Measurements from ENCODE around the gene SEMA4B. TPM values are rescaled to one million over a fixed set of nuclear protein-coding genes. Genes with fewer than 3 reads are reported as not detected.

SEMA4B gene
- total and polyA plus RNA-seq, 11 donors = 13.8 to 105 (median 21.0) TPM

DNA sequence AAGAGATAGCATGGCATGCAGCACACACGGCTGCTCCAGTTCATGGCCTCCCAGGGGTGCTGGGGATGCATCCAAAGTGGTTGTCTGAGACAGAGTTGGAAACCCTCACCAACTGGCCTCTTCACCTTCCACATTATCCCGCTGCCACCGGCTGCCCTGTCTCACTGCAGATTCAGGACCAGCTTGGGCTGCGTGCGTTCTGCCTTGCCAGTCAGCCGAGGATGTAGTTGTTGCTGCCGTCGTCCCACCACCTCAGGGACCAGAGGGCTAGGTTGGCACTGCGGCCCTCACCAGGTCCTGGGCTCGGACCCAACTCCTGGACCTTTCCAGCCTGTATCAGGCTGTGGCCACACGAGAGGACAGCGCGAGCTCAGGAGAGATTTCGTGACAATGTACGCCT lies 27.8 kb downstream of the SEMA4B start:
- no peaks in the 10 kb centered on the region for H3K27me3 ChIP-seq
- DNase-seq (no peak), ATAC-seq (no peak)
- peaks cover 0 to 46% (median 24%) of the 10 kb centered on the region in 12 donors for H3K4me1 ChIP-seq
- 70 to 91% (median 82%) methylated on average over 12 to 15 of the region's 15 CpGs for WGBS, 4 donors
- H3K4me3 ChIP-seq = no peak overlapping the region
- H3K9me3 ChIP-seq = no peaks in the 10 kb centered on the region
- TF ChIP-seq, protein P1, sequence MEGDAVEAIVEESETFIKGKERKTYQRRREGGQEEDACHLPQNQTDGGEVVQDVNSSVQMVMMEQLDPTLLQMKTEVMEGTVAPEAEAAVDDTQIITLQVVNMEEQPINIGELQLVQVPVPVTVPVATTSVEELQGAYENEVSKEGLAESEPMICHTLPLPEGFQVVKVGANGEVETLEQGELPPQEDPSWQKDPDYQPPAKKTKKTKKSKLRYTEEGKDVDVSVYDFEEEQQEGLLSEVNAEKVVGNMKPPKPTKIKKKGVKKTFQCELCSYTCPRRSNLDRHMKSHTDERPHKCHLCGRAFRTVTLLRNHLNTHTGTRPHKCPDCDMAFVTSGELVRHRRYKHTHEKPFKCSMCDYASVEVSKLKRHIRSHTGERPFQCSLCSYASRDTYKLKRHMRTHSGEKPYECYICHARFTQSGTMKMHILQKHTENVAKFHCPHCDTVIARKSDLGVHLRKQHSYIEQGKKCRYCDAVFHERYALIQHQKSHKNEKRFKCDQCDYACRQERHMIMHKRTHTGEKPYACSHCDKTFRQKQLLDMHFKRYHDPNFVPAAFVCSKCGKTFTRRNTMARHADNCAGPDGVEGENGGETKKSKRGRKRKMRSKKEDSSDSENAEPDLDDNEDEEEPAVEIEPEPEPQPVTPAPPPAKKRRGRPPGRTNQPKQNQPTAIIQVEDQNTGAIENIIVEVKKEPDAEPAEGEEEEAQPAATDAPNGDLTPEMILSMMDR (IDR thresholded peaks at IDR 0.05) = no peak
- no peak for TF ChIP-seq POLR2A (IDR thresholded peaks at IDR 0.05)
- intact Hi-C loops (cut with DNase I) = no loop called here
- H3K36me3 ChIP-seq = peaks cover 0 to 81% (median 70%) of the 10 kb centered on the region in 9 donors
- H3K27ac ChIP-seq = peak overlapping the region in 1 of 12 donors; percentile 70

DNA sequence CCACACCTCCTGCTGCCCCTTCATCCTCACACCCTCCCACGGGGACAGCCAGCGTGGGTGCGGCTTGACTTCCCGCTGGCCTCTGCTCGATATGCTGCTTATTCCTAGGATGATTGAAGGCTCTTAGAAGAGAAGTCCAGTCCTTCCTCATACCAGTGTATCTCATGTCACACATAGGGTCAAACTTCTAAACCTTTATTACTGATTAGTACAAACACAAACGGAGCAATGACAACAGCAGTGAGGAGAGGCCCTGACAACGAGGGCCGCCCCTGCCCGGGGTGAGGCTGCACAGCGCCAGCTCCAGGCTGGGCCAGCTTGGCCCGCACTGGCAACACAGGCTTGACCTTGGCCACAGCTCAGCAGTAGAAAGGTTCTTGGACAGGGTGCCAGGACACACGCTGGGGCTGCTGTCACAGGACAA lies 29.0 kb downstream of the SEMA4B start:
- DNase-seq (peak in 4 of 5 donors; percentile 64 to 80 (median 72)), ATAC-seq (peak; percentile 49 to 65 (median 62))
- Histone ChIP-seq H3K9me3 (no peaks in the 10 kb centered on the region), H3K4me1 (peaks cover 3 to 52% (median 29%) of the 10 kb centered on the region in 12 donors), H3K36me3 (peaks cover 0 to 72% (median 59%) of the 10 kb centered on the region in 9 donors), H3K27me3 (no peaks in the 10 kb centered on the region), H3K4me3 (no peak overlapping the region), H3K27ac (peak overlapping the region; percentile 50 to 95 (median 77))
- intact Hi-C loops (cut with DNase I) = loop anchor here in 1 of 10 donors (5.0 kb wide), 1 partner anchor 37 kb away; the partner anchor contains the start of gene NGRN
- TF ChIP-seq, protein P1 (IDR thresholded peaks at IDR 0.05) = peak in 1 of 12 donors; percentile 4
- TF ChIP-seq POLR2A (IDR thresholded peaks at IDR 0.05) = no peak
- WGBS, 4 donors = 47 to 60% (median 52%) methylated on average over 10 to 12 of the region's 12 CpGs

DNA sequence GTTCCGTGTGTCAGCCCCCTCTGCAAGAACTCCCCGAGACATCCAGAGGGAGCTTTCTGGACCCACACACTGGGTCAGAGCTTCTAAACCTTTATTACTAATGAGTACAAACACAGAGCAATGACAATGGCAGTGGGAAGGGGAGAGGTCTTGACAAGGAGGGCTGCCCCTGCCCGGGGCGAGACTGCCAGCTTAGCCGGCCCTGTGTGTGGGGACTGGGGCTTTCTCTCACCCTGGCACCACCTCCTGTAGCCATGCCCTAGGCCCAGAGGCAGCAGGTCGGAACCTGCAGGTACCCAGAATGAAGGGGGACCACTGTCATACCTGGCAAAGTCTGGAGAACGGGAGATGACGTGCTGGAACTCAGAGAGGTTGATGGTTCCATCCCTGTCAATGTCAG lies 29.5 kb downstream of the SEMA4B start:
- whole genome bisulfite sequencing, 4 donors = 74 to 88% (median 85%) methylated on average over 8 of the region's 8 CpGs
- Histone ChIP-seq H3K4me1 (peaks cover 3 to 53% (median 30%) of the 10 kb centered on the region in 12 donors), H3K4me3 (peak overlapping the region in 1 of 12 donors; percentile 9), H3K9me3 (no peaks in the 10 kb centered on the region), H3K27ac (peak overlapping the region; percentile 50 to 95 (median 77)), H3K27me3 (no peaks in the 10 kb centered on the region), H3K36me3 (peaks cover 0 to 68% (median 53%) of the 10 kb centered on the region in 9 donors)
- TF ChIP-seq, protein P1 (IDR thresholded peaks at IDR 0.05) = no peak
- no peak for TF ChIP-seq POLR2A (IDR thresholded peaks at IDR 0.05)
- ATAC-seq = no peak
- no peak for DNase-seq
- intact Hi-C loops (cut with DNase I) = loop anchor here in 1 of 10 donors (5.0 kb wide), 1 partner anchor 37 kb away; the partner anchor contains the start of gene NGRN

DNA sequence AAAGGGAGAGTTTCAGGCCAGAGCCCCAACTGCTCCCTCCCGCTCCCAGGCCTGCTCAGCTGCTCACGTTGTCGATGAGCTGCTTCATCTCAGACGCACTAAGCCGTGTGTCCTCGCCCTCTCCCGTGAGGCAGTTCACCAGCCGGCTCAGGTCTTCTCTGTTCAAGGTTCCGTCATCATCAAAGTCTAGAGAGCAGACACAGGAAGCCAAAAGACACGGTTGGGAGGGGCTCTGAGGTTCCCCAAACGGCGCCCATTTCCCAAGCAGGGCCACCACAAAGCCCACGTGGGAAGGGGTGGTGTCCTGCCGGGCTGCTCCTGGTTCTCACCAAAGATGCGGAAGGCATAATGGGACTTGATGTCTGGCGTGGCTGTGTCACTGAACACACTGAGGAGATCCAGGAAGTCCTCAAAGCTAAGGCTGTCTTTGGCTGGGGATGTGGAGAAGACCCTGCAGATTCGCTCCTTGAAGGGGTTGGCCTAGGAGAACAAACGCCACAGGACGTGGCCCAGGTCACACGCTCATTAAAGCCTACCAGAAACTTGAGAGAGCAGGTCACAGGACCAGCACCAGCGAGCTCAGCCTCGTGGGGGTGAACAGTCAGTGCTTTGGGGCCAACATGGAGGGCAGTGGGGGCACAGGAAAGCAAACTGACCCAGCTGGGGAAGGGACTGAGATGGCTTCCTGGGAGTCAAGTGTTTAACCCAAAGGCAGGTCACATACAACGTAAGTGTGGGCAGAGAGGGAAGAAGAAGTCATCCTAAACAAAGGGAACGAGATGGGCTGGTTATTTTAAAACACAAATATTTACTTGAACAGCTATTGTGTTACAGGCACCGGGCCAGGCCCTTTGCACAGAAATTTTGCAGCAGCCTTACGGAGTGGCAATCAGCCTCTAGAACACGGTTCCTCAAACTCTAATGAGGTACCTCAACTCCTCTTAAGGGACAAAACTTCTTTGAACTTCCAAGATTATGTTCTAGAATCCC lies 30.2 kb downstream of the SEMA4B start:
- H3K4me1 ChIP-seq = peaks cover 3 to 53% (median 30%) of the 10 kb centered on the region in 12 donors
- H3K27ac ChIP-seq = peak overlapping the region in 11 of 12 donors; percentile 50 to 95 (median 77)
- ATAC-seq (no peak), DNase-seq (no peak)
- 67 to 79% (median 71%) methylated on average over 23 to 27 of the region's 27 CpGs for WGBS, 4 donors
- H3K4me3 ChIP-seq = peak overlapping the region in 1 of 12 donors; percentile 13
- TF ChIP-seq, protein P1 (IDR thresholded peaks at IDR 0.05) = no peak
- TF ChIP-seq POLR2A (IDR thresholded peaks at IDR 0.05) = no peak
- H3K9me3 ChIP-seq = no peaks in the 10 kb centered on the region
- peaks cover 0 to 68% (median 47%) of the 10 kb centered on the region in 9 donors for H3K36me3 ChIP-seq
- intact Hi-C loops (cut with DNase I) = loop anchor here in 2 of 10 donors (2.0 to 5.0 kb wide), 2 partner anchors 36 to 337 kb away; partner anchors contain the start of gene NGRN (in 1 of the 2)
- H3K27me3 ChIP-seq = no peaks in the 10 kb centered on the region
